HG03439 (cell line): ENCODE measurements around the gene KRTAP5-9.
"Not testable (repeated sequence)": the region's sequence is repeated elsewhere in the genome, so short reads cannot be mapped to it uniquely, and the experiment has no call there.

Experiments
- ATAC-seq: cut with Tn5 transposase; IDR thresholded peaks from one replicate; pipeline ENCODE4 v1.9.1; 2021; ENCODE audit warnings: mild to moderate bottlenecking, moderate library complexity; ENCODE audit not compliant: unreplicated experiment

KRTAP5-9 gene

DNA sequence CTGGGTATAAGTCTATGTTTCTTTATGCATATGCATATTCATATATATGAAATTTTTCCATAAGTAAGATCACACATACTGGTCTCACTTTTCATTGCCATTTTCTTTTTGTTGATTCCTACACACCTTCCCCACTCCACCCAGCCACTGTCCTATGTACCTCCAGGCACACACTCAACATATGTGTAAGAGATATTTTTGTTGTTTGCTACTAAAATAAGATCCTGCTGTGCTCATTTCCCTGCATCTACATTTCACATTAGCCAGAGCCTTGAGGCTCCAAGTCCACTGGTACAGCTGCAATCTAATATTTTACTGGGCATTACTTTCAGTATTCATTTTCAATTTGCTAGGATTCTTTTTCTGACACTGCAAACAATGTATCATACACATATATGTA lies 9.0 kb downstream of the KRTAP5-9 start:
- ATAC-seq: no peak

DNA sequence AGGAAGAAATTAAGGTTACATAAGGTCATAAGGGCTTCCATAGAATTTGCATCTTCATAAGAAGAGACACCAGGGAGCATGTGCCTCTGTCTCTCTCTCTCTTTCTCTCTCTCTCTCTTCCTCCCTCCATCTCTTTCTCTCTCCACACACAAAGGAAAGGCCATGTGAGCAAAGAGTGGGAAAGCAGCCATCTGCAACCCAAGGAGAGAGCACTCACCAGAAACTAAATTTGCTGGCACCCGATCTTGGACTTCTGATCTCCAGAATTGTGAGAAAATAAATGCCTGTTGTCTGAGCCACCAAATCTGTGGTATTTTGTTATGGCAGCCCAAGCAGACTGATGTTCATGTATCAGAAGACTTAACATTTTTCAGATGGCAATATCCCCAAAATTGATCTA lies 10.8 kb downstream of the KRTAP5-9 start:
- ATAC-seq: no peak

DNA sequence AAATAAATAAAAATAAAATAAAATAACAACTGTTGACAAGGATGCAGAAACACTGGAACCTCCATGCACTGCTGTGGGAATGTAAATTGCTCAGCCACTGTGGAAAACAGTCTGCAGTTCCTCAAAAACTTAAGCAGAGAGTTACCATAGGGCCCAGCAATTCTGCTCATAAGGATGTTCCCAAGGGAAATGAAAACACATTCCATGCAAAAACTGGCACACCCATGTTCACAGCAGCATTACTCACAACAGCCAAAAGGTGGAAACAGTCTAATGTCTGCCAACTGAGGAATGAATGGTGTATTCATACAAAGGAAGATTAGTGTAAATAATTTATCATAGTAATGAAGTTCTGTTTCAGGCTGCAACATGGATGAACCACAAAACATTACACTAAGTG lies 13.9 kb downstream of the KRTAP5-9 start:
- ATAC-seq: no peak

DNA sequence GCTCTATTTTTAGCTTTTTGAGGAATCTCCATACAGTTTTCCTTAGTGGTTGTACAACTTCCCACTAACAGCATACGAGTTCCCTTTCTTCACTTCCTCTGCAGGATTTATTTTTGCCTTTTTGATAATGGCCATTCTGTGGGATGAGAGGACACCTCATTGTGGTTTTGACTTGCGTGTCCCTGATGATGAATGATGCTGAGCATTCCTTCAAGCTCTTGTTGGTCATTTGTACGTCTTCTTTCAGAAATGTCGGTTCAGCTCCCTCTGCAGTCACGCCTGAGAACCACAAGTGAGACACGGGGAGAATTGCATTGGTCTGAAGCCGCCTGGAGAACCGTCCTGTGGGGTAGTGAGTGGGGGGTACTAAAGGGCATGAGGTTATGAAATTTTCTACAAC lies 15.2 kb downstream of the KRTAP5-9 start:
- no peak for ATAC-seq

DNA sequence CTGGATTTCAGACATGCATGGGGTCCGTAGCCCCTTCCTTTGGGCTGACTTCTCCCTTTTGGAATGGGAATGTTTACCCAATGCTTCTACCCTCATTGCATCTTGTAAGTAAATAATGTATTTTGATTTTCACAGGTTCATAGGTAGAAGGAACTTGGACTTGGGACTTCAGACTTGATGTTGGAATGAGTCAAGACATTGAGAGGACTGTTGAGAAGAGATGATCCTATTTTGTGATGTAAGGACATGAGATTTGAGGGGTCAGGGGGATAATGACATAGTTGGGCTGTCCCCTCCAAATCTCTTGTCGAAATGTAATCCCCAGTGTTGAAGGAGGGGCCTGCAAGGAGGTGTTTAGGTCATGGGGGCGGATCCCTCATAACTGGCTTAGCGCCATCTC lies 16.2 kb downstream of the KRTAP5-9 start:
- no peak for ATAC-seq

DNA sequence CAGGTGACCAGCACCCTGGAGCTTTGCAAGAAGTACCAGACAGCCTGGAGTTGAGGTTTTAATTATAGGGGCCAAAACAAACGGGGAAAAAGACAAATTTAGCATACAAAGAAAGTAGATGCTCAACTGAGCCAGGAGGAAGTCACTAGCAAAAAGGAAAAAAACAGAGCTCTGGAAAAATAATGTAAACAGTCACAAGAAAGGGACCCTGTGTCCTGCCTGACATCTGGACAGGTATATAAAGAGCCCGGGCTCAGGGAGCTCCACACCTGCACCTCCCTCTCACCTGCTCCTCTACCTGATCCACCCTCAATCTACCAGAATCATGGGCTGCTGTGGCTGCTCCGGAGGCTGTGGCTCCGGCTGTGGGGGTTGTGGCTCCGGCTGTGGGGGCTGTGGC lies 17.0 kb downstream of the KRTAP5-9 start, which contains the start of gene KRTAP5-10:
TSS of gene KRTAP5-10 (plus strand) at position 301 of the 400 bp plus-strand sequence. CDS start at position 326, 25 bp downstream.
- ATAC-seq: no peak

DNA sequence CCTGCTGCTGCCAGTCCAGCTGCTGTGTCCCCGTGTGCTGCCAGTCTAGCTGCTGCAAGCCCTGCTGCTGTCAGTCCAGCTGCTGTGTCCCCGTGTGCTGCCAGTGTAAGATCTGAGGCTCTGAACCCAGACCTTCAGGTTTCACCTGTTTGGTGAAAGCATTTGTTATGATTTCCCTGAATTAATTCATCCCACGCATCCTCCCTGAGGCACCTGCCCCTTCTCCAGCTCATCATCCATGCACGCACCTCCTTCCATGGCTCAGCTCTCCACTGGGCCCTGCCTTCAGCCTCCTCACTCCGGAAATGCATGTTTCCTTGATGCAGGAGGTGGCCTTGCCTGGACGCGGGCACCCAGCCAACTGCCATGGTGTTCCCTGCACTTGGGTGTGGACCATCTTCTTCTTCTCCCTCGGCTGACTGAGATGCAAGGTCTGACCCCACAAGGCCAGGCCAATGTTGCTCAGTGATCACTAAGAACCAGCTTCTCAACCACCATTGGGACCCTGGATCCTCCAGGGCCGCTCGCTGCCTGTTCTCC lies 17.9 kb downstream of the KRTAP5-9 start:
- no peak for ATAC-seq

DNA sequence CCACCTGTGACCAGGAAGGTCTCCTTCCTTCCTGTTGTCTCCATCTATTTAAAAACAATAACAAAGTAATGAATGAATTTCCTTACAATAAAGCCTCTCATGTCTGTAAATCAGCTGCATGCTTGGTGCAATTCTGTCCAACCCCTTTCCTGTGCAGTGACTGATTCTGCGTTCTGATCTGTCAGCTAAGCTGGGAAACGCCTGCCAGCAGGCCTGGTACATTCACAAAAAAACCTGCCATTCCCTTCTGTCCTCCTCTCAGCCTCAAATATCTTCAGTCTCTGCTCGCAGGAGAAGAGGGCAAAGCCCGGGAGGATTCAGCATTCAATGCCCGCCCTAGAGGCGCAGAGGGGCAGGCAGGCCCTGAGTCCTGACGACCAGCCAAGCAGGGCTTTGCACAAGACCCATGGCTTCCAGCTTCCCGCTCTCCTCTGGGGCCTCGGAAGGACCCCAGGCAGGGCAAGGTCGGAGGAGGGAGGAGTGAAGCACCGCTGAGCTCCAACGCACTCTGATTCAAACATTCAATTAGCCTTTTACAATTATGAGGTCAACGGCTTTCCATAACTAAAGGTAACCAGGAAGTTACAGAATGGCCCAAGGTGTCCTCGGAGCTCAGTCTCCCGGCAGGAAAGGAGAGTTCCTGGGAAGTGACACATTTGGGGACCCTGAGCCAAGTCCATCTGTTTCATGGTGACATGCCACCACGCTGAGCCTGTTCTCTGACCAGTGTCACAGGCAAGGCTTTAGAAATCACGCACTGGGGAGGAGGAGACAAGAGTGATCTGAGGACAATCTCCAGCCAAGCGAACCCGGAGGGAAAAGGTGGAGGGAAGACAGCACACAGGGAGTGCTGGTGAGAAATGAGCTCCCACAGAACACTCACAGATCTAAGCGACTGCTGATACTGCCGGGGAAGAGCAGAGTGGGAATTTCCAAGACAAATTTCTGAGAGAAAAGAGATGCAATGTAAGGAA lies 18.7 kb downstream of the KRTAP5-9 start:
- ATAC-seq: not testable (repeated sequence)

DNA sequence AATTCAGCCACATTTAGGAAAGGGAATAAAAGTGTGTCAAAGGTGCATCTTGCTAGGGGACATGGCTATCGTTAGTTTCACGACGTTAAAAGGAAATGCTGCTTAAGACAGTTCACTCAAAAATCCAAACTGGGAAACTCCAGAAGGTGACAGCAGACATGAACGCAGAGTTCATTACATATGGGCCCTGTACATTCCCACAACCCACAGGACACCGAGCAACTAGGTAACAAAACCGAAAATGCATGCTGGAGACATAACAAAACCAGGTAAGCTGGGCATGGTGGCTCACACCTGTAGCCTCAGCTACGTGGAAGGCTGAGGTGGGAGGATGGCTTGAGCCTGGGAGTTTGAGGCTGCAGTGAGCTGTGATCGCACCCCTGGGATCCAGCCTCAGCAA lies 19.4 kb downstream of the KRTAP5-9 start:
- not testable (repeated sequence) for ATAC-seq

DNA sequence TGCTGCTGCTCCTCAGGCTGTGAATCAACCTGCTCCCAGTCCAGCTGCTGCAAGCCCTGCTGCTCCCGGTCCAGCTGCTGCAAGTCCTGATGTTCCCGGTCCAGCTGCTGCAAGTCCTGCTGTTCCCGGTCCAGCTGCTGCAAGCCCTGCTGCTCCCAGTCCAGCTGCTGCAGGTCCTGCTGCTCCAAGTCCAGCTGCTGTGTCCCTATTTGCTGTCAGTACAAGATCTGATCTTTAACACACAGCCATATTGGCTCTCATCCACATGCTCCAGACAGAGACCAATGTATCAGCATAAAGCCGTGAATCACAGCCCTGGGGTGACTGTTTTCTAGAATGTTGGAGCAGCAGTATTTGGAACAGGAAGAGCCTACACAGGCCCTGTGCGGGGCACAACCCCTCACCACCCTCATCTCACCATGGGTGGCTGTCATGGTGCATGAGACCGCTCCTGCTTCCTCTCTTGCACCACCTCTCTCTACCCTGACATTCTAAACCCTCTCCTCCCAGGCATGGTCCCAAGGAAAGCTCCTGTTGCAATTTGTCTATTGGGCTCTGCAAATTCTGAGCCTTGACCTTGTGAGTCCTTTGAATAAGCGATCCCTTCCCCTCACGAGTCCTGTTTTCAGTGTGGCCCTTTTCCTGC lies 20.6 kb downstream of the KRTAP5-9 start:
- ATAC-seq: no peak

DNA sequence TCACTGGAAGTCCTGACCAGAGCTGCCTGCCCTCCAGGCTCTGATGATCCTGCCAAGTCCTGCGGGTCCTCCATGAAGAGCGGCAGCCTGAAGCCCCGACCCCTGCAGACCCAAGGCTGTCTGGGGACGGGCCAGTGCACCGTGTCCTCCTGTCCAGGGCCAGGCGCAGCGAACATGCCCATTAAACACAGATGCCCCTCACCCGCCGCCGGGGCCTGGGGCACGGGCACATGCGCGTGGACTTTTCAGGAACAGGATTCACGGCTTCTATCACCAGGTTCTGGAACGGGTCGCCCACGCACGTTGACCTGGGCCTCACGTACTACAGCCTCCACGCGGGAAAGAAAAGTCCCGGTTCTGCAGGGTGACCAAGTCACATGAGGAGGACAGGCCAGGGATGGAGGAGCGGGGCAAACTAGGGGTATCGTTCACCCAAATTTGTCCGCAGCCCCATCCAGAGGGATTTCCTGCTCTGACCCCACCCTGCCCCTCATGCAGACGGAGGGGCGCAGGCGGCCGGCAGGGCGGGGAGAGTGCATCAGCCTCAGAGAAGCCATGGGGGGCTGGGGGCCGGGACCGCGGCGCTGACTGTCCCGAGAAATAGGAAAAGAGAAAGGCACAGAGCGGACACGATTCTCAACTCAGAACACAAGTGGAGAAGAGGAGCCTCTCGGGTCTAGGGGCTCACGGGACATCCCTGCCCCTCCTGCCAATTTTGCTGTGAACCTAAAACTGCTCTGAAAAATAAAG lies 23.1 kb downstream of the KRTAP5-9 start:
- not testable (repeated sequence) for ATAC-seq

DNA sequence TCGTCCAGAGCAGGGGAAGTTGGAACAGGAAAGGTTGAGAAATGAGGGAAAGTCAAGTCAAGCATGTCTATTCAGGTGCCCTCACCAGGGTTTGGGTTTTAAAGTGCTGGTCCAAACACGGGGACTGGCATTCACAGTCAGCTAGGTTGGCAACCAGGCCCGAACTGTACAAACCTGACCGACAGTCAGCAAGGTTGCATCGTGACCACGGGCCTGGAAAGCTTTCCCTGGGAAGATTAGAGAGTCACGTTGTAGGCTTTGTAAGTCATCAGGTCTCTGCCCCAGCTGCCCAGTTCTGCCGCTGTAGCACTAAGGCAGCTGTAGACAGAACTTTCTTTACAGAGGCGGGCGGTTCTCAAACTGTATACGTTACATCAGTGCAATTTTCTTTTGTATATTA lies 24.6 kb downstream of the KRTAP5-9 start:
- ATAC-seq: no peak

DNA sequence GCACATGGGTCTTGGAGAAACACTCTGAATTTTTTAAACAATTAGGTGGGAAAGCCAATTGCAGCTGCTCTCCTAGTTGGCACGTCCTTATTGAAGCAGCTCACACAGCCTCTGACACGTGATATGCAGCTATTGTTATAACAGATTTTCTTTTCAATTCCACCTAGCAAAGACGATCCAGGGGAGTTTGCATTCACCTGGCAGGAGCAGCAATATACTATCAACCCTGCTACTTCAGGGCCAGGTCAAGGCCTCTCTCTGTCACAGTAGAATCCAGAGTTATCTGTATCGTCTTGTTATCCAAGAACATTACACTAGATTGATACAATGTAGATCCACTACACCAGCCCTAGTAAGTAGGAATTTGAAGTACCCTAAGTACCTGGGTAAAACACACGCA lies 26.2 kb downstream of the KRTAP5-9 start:
- ATAC-seq: no peak

DNA sequence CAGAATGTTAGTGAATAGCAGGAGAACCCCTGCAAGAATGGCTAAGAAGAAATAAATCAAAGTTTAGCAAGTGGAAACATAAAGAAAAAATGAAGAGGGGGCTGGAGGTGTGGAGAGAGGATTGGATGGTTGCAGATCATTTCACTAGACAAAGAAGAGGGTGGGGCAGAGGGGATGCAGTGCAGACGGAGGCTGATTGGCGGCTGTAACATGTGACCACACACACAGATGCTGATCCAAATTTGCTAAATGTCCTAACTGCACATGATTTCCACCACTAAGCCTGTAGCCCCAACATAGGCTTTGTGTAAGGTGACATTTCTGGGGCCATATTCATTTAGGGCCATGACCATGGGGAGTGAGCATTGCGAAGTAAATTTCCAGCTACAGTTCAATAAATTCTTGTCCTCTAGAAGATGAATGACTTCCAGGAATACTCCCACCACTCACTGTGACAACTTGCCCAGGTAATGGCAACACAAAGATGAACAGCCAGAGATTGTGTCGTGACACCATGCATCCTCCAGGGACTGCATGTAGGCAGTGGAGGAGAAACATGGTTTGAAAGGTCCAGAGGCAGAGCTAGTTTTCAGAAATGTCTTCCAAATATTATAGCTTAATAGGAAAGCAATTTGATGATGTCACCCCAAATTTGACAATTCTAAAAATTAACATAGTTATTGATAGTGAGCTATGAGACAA lies 27.7 kb downstream of the KRTAP5-9 start:
- no peak for ATAC-seq

DNA sequence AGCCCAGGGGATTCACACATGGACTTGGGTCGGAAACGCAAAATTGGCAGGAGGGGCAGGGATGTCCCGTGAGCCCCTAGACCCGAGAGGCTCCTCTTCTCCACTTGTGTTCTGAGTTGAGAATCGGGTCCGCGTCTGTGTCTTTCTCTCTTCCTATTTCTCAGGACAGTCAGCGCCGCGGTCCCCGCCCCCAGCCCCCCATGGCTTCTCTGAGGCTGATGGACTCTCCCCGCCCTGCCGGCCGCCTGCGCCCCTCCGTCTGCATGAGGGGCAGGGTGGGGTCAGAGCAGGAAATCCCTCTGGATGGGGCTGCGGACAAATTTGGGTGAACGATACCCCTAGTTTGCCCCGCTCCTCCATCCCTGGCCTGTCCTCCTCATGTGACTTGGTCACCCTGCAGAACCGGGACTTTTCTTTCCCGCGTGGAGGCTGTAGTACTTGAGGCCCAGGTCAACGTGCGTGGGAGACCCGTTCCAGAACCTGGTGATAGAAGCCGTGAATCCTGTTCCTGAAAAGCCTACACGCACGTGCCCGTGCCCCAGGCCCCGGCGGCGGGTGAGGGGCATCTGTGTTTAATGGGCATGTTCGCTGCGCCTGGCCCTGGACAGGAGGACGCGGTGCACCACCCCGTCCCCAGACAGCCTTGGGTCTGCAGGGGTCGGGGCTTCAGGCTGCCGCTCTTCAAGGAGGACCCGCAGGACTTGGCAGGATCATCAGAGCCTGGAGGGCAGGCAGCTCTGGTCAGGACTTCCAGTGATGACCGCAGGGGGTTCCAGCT lies 28.7 kb downstream of the KRTAP5-9 start:
- not testable (repeated sequence) for ATAC-seq

DNA sequence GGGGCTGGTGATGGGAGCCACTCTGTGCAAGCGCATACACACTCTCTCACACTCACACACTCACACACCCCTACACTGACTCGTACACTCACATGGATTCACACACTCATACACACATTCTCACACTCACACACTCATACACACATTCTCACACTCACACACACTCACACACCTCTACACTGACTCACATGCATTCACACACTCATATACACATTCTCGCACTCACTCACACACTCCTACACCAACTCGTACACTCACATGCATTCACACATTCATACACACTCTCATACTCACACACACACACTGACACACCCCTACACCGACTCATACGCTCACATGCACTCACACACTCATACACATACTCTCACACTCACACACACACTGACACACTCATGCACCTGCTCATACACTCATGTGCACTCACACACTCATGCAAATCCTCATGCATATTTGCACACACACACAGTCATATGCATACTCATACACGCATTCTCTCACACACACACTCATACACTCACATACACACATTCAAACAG lies 29.3 kb downstream of the KRTAP5-9 start:
- no peak for ATAC-seq

DNA sequence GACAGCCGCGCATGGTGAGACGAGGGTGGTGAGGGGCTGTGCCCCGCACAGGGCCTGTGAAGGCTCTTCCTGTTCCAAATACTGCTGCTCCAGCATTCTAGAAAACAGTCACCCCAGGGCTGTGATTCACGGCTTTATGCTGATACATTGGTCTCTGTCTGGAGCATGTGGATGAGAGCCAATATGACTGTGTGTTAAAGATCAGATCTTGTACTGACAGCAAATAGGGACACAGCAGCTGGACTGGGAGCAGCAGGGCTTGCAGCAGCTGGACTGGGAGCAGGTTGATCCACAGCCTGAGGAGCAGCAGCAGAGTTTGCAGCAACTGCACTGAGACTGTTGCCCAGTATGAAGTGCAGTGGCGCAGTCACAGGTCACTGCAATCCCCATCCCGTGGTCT lies 31.3 kb downstream of the KRTAP5-9 start:
- not testable (repeated sequence) for ATAC-seq

DNA sequence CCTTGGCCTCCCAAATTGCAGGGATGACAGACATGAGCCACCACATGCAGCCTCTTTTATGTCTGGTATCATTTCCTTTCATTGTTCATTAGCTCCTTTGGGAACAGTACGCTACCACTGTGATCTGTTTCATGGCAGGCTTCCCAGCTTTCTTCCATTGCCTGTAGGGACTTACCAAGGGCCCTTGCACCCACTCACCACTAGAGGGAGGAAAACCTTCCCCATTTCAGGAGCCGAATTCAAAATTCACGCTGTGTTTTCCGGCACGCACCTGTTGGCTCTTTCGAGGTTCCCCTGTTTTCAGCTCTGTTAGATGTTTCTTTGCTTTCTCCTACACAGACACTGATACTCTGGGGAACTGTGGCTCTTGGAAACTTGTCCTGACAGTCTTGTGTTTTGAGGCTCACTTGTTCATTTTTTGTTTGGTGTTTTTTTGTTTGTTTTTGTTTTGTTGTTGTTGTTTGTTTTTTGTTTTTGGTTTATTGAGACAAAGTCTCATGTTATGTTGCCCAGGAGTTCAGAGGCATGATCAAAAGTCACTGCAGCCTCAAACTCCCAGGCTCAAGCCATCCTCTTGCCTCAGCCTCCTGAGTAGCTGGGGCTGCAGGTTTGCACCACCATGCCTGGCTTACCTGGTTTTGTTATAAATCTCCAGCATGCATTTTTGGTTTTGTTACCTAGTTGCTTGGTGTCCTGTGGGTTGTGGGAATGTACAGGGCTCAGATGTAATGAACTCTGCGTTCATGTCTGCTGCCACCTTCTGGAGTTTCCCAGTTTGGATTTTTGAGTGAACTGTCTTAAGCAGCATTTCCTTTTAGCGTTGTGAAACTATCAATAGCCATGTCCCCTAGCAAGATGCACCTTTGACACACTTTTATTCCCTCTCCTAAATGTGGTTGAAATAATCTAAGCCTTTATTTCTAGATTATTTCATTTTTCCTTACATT lies 32.1 kb downstream of the KRTAP5-9 start:
- ATAC-seq: no peak
